MM.1S (cell line): ENCODE results near the gene PIKFYVE.

Source experiments
- DNase-seq: peaks from one replicate; pipeline ENCODE4 v3.0.0-alpha.2; 2015
- H2AFZ ChIP-seq: fragments of 300-600 bp; sonication (generic); 2 replicates; pipeline ENCODE4 v1.6.0; 2016; ENCODE audit warnings: antibody characterized with exemption, low read length
- H3F3A ChIP-seq: fragments of 300-600 bp; sonication (generic); 2 replicates; pipeline ENCODE4 v1.6.1; 2016; ENCODE audit warnings: mild to moderate bottlenecking, antibody characterized with exemption, low read length, moderate library complexity, mixed read lengths; ENCODE audit not compliant: insufficient read depth
- H3K27ac ChIP-seq: fragments of 300-600 bp; sonication (generic); 2 replicates; pipeline ENCODE4 v1.5.1; 2016; ENCODE audit warnings: mild to moderate bottlenecking, low read length
- H3K27me3 ChIP-seq: fragments of 300-600 bp; sonication (generic); replicated peaks from 2 replicates; pipeline ENCODE4 v1.6.0; 2016; ENCODE audit warnings: low read length; ENCODE audit not compliant: insufficient read depth
- H3K36me3 ChIP-seq: fragments of 300-600 bp; sonication (generic); replicated peaks from 2 replicates; pipeline ENCODE4 v1.6.1; 2016; ENCODE audit warnings: mild to moderate bottlenecking, low read length, mixed read lengths; ENCODE audit not compliant: insufficient read depth
- H3K4me1 ChIP-seq: fragments of 300-600 bp; sonication (generic); 2 replicates; pipeline ENCODE4 v1.6.1; 2016; ENCODE audit warnings: low read length, mixed read lengths
- H3K4me2 ChIP-seq: fragments of 300-600 bp; sonication (generic); 2 replicates; pipeline ENCODE4 v1.6.0; 2016; ENCODE audit warnings: low read depth, low read length
- H3K4me3 ChIP-seq: fragments of 300-600 bp; sonication (generic); 2 replicates; pipeline ENCODE4 v1.5.1; 2016; ENCODE audit warnings: low read length, mixed read lengths
- H3K79me2 ChIP-seq: fragments of 300-600 bp; sonication (generic); 2 replicates; pipeline ENCODE4 v1.6.1; 2016; ENCODE audit warnings: mixed run types, low read length, mixed read lengths
- H3K9ac ChIP-seq: fragments of 300-600 bp; sonication (generic); 2 replicates; pipeline ENCODE4 v1.6.1; 2016; ENCODE audit warnings: low read length, mixed read lengths
- H3K9me2 ChIP-seq: fragments of 300-600 bp; sonication (generic); replicated peaks from 2 replicates; pipeline ENCODE4 v1.6.1; 2016; ENCODE audit warnings: mild to moderate bottlenecking, low read length, mixed read lengths; ENCODE audit not compliant: insufficient read depth
- H3K9me3 ChIP-seq: fragments of 300-600 bp; sonication (generic); replicated peaks from 2 replicates; pipeline ENCODE4 v1.6.1; 2016; ENCODE audit warnings: mild to moderate bottlenecking, low read length, mixed read lengths; ENCODE audit not compliant: insufficient read depth
- H4K20me1 ChIP-seq: fragments of 300-600 bp; sonication (generic); 2 replicates; pipeline ENCODE4 v1.6.1; 2016; ENCODE audit warnings: mild to moderate bottlenecking, low read length, moderate library complexity, mixed read lengths; ENCODE audit not compliant: insufficient read depth
- EZH2 ChIP-seq: fragments of 300-600 bp; sonication (generic); optimal IDR thresholded peaks from 2 replicates; pipeline ENCODE3; 2017; ENCODE audit warnings: low read depth, mild to moderate bottlenecking, antibody characterized with exemption, low read length, mixed read lengths
- EZH2phosphoT487 ChIP-seq: fragments of 300-600 bp; sonication (generic); IDR thresholded peaks from 2 replicates; pipeline ENCODE4 v1.6.1; 2018; ENCODE audit warnings: antibody characterized with exemption, low read length
- TF ChIP-seq, protein P1 (sequence below): fragments of 300-600 bp; sonication (generic); IDR thresholded peaks from 2 replicates; pipeline ENCODE4 v1.5.1; 2016; ENCODE audit warnings: antibody characterized with exemption, low read length, mixed read lengths

The PIKFYVE gene

DNA sequence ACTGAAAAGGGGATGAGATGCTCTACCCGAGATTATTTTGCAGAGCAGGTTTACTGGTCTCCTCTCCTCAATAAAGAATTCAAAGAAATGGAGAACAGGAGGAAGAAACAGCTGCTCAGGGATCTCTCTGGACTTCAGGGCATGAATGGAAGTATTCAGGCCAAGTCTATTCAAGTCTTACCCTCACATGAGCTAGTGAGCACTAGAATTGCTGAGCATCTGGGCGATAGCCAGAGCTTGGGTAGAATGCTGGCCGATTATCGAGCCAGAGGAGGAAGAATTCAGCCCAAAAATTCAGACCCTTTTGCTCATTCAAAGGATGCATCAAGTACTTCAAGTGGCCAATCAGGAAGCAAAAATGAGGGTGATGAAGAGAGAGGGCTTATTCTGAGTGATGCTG, 60.0 kb downstream of the PIKFYVE start:
- H3K36me3 ChIP-seq, result no peaks in the 10 kb centered on the region; the same call in 1 of the 2 replicates
- no peak for DNase-seq
- H3K4me2 ChIP-seq, result no peak overlapping the region
- H3F3A ChIP-seq, result no peaks in the 10 kb centered on the region
- H3K79me2 ChIP-seq, result no peaks in the 10 kb centered on the region
- peaks cover under 1% of the 10 kb centered on the region for H3K4me1 ChIP-seq
- no peaks in the 10 kb centered on the region for H4K20me1 ChIP-seq
- no peaks in the 10 kb centered on the region for H3K27me3 ChIP-seq
- H3K9me3 ChIP-seq, result no peaks in the 10 kb centered on the region
- H3K4me3 ChIP-seq, result no peak overlapping the region
- H3K9me2 ChIP-seq, result no peaks in the 10 kb centered on the region
- TF ChIP-seq, protein P1, sequence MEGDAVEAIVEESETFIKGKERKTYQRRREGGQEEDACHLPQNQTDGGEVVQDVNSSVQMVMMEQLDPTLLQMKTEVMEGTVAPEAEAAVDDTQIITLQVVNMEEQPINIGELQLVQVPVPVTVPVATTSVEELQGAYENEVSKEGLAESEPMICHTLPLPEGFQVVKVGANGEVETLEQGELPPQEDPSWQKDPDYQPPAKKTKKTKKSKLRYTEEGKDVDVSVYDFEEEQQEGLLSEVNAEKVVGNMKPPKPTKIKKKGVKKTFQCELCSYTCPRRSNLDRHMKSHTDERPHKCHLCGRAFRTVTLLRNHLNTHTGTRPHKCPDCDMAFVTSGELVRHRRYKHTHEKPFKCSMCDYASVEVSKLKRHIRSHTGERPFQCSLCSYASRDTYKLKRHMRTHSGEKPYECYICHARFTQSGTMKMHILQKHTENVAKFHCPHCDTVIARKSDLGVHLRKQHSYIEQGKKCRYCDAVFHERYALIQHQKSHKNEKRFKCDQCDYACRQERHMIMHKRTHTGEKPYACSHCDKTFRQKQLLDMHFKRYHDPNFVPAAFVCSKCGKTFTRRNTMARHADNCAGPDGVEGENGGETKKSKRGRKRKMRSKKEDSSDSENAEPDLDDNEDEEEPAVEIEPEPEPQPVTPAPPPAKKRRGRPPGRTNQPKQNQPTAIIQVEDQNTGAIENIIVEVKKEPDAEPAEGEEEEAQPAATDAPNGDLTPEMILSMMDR, result no peak
- TF ChIP-seq EZH2phosphoT487 (no peak), EZH2 (no peak)
- H3K9ac ChIP-seq, result no peak overlapping the region
- H3K27ac ChIP-seq, result no peak overlapping the region
- H2AFZ ChIP-seq, result no peak overlapping the region

DNA sequence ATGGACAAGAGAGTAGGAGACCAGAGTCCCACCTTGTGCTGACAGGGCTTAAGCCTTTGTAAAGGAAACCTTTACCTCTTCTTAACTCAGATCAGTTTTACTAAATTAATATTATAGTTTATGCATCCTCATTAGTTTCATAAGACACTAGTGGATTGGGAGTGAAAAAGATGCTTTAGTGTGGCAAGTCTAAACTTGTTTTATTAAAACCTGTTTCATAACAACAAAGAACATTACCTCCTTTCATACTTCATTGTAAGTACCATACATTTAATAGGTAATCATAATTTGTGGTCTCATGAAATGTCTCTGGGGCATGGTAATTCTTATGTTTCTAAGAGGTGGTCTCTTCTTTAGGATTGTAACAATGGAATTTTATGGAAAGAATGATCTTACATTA, 63.4 kb downstream of the PIKFYVE start:
- no peak overlapping the region for H3K27ac ChIP-seq
- no peaks in the 10 kb centered on the region for H3K9me2 ChIP-seq
- H3K9ac ChIP-seq, result no peak overlapping the region
- H3K4me1 ChIP-seq, result no peaks in the 10 kb centered on the region
- no peaks in the 10 kb centered on the region for H3K27me3 ChIP-seq
- H3F3A ChIP-seq, result no peaks in the 10 kb centered on the region
- H3K9me3 ChIP-seq, result no peaks in the 10 kb centered on the region
- no peaks in the 10 kb centered on the region for H3K79me2 ChIP-seq
- H2AFZ ChIP-seq, result no peak overlapping the region
- TF ChIP-seq, protein P1, result no peak
- TF ChIP-seq EZH2 (no peak), EZH2phosphoT487 (no peak)
- H3K4me3 ChIP-seq, result no peak overlapping the region
- H3K36me3 ChIP-seq, result no peaks in the 10 kb centered on the region; the same call in 1 of the 2 replicates
- no peak overlapping the region for H3K4me2 ChIP-seq
- no peak for DNase-seq
- H4K20me1 ChIP-seq, result no peaks in the 10 kb centered on the region

DNA sequence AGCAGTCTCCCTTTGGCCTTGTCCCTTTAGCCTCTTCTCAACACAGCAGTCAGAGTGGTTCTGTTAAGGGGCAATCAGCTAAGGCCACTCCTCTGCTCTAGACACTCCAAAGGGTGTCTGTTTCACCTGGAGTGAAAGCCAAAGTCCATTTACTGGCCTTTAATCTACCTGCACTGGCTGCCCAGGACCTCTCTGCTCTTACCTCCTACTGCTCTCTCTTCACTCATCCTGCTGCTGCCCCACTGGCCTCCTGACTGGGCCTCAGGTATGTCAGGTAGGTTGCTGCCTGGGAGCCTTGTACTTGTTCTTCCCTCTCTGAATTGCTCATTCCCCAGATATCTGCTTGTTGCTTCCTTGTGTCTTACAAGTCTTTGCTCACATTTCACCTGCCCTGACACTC, 68.2 kb downstream of the PIKFYVE start:
- no peak overlapping the region for H2AFZ ChIP-seq
- H3K79me2 ChIP-seq, result no peaks in the 10 kb centered on the region
- H3K4me1 ChIP-seq, result no peaks in the 10 kb centered on the region
- no peak overlapping the region for H3K27ac ChIP-seq
- H3K9ac ChIP-seq, result no peak overlapping the region
- DNase-seq, result no peak
- H3F3A ChIP-seq, result no peaks in the 10 kb centered on the region
- no peaks in the 10 kb centered on the region for H3K9me2 ChIP-seq
- H3K4me2 ChIP-seq, result no peak overlapping the region
- H3K36me3 ChIP-seq, result no peaks in the 10 kb centered on the region; the same call in 1 of the 2 replicates
- no peaks in the 10 kb centered on the region for H3K27me3 ChIP-seq
- no peak overlapping the region for H3K4me3 ChIP-seq
- TF ChIP-seq EZH2, result no peak
- TF ChIP-seq, protein P1, result no peak
- no peaks in the 10 kb centered on the region for H4K20me1 ChIP-seq
- no peaks in the 10 kb centered on the region for H3K9me3 ChIP-seq
